CD4-positive, alpha-beta T cell treated with Interleukin-1 beta for 1 hour (primary cell): ENCODE results near the gene MYO1D.
A peak's percentile ranks its signal among the peaks of the same experiment; 100 is the strongest.
"Not testable (repeated sequence)": the region's sequence is repeated elsewhere in the genome, so short reads cannot be mapped to it uniquely, and the experiment has no call there.

Source experiments
- DNase-seq, 2 donors: peaks; one replicate each; pipeline ENCODE4 v3.0.0-alpha.2; 2020 to 2022

MYO1D gene

DNA sequence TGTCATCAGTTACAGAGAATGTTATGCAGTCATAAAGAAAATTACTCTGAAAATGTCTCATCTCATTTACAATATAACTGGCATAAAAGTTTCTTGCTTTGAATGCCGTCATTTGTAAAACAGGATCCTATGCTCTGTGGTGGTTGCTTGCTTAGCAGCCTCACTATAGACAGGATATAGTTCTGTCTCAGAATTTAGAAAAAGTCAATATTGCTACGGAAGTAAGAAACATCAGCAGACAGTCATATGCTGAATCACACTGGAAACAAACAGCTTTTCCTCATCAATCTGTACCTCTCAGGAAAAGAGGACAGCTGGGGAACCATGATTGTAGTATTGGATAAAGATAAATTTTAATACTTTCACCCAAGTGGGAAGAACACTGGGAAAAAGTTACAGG lies 105.5 kb downstream of the MYO1D start:
- no peak for DNase-seq

DNA sequence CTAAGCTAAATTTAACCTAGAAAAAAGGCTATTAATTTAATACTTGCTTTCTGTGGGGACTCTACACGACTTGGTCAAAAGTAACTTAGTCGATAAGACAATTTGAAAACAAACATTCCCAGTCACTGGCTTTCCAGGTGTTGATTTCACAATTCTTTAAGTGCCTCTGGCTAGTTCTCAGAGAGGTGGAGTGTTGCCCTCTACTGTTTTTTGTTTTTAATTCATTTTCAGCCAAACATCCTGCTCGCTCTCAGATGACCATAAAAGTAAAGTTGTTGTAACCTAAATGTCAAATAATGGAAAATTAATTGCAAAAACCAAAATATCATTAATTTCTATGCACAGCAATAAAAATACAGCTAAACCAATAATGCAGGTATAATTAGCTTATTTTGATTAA lies 107.1 kb downstream of the MYO1D start:
- DNase-seq, result no peak

DNA sequence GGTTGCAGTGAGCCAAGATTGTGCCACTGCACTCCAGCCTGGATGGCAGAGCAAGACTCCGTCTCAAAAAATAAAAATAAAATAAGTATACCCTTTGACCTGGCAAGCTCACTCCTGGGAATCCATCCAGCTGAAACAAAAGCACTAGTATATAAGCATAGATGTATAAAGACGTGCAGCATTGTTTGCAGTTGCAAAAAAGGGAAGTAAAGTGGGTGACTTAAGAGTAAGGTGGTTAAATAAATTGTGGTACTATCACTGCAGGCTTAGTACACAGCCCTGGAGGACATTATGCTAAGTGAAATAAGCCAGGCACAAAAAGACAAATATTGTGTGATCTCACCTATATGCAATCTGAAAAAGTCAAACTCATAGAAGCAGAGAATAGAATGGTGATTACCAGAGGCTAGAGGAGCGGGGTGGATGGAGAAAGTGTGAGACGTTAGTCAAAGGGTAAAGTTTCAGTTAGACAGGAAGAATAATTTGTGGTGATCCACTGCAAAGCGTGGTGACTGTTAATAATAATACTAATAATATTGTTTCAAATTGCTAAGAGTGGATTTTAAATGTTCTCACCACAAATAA lies 113.0 kb downstream of the MYO1D start:
- DNase-seq, result no peak

DNA sequence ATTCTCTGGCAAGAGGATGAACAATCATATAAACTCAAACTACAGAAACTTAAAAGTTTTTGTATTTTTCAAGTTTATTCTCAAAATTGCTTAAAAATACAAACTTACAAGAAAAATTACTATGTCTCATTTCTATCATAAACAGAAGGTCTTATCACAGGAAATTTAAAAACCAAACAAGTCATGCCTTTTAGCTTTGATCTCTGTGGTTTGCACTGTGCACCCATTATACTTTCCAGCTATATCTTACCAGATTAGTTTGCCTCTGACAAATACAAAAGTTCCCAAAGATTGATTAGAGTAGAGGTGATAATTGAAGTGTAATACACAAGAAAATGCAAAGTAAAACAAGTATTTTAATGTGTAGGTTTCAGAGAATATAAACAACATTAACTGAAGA lies 117.4 kb downstream of the MYO1D start:
- DNase-seq, result no peak

DNA sequence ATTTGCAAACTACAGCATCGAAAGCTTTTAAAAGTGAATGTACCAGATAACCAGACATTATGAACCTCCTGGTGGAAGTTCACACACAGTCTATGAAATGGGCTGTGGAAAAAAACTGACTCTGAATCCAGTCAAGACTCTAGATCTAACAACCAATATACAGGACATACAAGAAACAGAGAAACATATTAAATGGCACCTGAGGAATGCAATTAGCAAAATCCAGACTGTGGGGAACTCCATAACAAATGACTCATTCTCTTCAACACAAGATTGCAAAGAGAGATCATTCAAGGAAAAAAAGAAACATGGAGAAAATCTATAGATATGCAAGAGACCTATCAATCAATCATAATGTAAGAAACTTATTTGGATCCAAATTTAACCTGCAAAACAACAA lies 119.0 kb downstream of the MYO1D start:
- DNase-seq, result no peak

DNA sequence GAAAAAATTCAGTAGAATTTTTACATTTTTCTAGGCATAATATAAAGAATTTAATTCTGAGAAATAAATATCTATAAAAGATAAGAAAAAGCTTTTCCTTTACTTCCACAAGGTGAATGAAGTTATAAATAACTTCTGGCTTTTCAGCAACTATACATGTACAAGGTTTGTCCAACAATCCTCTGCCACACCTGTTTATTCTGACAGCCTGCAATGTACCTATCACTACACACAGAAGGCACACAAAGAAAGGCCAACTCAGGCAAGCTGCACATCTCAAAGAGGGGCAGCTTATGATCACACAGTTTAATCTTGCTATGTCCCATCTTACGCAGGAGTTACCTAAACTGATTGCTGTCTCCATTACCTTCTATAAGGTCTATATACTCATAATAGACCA lies 120.2 kb downstream of the MYO1D start:
- no peak for DNase-seq

DNA sequence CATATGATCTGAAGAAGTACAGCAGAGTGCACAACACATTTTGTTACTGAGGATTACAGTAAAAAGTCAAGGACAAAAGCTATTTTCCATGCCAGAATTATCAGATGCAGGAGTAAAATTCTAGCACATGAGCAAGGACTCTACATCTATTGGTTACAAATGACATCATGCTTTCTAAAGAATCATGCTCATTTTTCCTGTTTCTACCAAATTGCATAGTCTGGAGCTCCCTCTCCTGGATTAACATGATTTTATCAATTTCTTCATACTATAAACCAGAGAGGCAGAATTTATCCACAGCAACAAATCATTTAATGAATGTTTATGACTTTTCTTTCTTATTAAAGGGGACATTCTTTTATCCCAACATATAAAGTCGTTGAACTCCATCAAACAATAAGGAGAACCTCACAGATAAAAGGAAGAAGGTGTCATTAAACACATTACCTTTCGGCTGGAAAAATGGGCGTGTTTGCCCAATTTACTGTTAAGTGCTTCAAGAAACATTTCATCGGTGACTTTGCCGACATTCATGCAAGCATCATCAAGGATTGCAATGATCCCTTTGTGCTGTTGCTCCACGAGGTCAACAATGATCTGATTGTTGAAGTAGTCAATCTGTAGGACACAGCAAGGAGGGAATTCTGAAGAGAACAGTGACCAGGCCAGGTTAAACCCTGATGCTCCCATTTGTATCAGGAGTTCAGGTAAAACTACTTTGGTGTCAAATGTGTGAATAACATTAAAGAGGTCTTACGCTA lies 121.7 kb downstream of the MYO1D start:
- peak in 1 of 2 donors; percentile 60 for DNase-seq

DNA sequence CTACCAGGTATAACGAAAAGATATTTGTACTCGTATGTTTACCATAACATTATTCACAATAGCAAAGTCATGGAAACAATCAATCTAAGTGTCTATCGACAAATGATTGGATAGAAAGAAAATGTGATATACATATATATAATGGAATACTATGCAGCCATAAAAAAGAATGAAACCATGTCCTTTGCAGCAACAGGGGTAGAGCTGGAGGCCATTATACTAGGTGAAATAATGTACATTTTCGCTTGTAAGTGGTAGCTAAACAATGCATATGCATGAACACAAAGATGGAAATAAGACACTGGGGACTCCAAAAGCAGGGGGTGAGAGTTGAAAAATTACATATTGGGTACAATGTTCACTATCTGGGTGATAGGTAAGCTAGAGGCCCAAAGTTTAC lies 124.0 kb downstream of the MYO1D start:
- no peak for DNase-seq

DNA sequence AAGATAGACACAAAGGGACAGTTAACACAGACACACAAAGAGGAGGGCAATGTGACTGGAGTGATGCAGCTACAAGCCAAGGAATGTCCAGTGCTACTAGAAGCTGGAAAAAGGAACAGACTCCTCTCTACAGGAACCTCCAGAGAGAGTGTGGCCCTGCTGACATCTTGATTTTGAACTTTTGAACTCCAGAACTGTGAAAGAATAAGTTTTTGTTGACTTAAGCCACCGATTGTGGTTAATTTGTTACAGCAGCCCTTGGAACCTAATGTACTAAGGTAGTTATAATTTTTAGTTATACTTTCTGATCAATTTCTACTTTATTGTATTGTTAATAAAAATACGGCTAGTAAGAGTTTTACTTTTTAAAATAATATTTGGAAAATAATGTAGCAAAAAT lies 129.1 kb downstream of the MYO1D start:
- DNase-seq, result no peak

DNA sequence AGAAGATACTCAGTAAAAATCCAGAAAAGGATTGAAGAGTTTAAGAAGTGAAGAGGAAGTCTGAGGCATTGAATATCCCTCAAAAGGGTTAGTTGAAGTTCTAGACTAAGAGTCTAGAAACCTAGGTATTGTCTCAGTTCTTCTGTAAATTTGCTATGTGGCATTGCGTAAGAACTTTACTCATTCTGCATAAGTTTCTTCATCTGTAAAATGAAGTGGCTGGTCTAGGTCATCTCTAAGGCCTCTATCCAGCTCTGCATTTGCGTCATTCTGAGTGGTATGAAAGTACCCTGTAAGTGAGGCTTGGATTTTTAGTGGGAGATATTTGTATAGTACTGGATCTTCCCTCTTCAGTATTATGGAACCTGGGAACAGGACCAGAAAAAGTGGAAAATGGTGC lies 130.2 kb downstream of the MYO1D start:
- no peak for DNase-seq

DNA sequence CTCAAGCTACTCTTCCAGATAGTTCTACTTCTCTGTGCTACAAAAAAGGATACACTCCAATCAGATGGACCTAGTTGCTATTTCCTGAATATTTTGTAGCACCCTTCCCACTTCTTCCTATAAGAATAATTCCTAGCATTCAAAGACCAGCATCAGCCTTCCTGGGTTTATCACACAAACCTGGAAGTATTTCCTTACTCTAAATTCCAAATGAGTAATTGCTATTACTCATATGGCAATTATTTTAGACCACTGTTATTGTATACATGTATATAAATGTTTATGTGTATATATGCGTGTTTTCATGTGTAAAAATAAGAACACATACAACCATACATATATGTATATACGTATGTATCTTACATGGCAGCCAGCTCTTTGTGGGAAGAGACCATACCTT lies 130.6 kb downstream of the MYO1D start:
- DNase-seq, result no peak

DNA sequence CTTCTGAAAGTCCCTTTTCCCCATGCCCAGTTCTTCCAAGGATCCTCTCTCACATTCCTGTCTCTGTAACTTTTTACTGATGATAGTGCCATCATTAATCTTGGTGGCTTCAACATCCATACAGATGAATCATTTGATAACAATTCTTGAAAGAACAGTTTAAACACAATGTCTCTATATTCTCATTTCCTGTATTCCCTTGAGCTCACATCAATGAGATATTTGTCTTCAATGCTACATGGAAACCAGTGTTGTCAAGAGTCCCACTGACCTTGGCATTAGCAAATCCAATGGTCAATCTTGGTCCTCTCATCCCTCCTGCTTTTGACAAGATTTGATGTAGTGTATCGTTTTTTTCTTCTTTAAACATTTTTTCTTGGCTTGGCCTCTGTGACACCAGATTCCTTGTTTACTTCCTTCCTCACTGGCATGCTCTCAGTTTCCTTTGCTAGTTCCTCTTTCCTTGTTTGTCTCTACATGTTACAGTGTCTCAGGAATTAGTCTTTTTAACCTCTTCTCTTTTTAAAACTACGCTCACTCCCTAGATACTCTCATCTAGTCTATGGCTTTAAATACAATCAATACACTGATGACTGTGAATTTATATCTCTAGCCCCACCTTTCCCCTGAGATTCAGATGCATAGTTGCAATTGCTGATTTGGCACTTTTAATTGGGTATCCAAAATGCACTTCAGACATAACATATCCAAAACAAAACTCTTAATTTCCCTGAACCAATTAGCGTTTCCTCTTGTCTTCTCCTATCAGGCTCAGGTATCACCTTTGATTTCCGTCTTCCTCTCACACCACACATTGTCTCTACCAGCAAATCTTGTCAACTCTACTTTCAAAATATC lies 134.0 kb downstream of the MYO1D start:
- DNase-seq, result no peak

DNA sequence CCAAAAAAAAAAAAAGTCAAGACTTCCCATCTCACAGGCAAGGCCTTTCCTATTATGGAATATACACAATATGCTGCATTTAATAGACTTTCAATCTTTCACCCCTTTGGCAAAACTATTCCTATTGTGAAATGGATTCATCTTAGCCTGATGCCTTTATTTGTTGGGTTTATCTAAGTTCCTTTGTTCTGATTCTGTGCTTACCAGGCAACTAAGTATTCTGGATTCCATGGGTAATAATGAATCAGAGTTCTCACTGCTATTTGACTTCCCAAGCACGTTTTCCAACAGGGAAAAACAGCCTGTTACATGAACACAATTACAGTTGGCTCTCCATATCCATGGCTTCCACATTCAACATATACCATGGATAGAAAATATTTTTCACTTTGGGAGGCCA lies 135.5 kb downstream of the MYO1D start:
- no peak for DNase-seq

DNA sequence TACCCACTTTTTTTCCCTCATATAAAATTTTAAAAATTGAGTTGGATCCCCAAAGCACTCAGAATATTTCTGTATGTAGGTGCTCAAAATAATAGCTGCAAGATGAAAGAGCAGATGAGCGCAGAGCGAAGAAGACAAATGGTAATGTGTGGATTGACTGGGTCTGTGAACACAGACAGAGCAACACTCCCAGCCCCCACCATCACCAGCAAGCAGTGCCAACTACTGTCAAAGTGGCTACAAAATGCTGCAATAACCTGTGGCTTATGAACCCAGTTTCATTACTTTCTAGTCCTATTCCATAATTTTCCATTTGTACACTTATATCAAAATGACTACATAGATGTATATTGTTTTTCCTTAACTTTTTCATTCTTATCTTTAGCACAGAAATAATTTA lies 137.2 kb downstream of the MYO1D start:
- no peak for DNase-seq

DNA sequence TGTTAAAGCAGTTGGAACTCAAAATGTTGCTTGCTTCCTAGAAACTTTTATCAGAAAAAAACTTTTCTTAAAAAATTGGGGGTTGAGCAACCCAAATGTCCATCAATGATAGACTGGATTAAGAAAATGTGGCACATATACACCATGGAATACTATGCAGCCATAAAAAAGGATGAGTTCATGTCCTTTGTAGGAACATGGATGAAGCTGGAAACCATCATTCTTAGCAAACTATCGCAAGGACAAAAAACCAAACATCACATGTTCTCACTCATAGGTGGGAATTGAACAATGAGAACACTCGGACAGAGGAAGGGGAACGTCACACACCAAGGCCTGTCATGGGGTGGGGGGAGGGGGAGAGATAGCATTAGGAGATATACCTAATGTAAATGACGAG lies 137.8 kb downstream of the MYO1D start:
- not testable (repeated sequence) for DNase-seq

DNA sequence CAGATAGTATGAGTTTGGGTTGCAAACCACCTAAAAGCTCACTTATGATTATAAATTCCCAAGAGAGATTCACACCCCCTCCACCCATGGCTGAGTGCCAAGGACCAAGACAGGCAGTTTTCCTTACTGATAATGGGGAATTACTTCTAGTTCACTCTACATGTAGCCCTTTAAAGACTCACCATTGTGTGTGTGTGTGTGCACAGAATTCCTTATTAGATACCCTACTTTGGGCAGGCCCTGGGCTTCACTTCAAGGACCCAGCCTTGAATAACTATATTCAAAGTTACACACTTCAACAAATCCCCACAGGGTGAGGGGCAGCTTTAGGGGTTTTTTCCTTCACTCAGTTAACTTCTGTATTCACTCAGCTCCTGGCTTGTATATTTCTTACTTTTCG lies 143.5 kb downstream of the MYO1D start:
- no peak for DNase-seq

DNA sequence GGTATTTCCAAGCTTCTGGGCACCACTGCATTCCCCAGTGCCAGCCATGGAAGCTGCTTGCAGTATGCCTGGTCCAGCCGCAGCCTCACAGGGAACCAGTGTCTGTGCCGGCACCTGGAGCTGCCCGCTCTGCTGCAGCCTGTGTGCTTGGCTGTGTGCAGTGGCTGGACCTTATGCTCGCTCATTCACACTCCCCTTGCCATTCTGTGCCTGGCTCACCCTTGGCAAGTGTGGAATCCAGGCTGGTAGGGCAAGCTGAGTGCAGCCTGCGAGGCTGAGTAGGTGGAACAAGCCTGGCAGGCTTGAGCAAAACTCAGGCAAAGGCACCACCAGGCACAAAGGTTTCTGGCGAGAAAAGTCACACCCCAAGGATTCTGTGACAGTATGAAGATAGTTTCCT lies 144.0 kb downstream of the MYO1D start:
- DNase-seq, result no peak

DNA sequence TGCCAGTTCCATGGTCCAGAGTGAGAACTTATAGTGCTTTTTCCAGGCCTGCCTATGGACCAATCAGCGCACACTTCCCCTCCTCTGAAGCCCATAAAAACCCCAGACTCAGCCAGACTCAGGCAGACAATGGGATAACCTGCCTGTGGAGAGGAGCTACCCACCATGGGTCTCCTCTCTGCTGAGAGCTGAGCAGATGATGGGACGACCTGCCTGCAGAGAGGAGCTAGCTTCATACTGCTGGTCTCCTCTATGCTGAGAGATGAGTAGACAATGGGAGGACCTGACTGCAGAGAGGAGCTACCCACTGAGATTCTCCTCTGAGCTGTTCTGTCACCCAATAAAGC lies 144.7 kb downstream of the MYO1D start:
- no peak for DNase-seq

DNA sequence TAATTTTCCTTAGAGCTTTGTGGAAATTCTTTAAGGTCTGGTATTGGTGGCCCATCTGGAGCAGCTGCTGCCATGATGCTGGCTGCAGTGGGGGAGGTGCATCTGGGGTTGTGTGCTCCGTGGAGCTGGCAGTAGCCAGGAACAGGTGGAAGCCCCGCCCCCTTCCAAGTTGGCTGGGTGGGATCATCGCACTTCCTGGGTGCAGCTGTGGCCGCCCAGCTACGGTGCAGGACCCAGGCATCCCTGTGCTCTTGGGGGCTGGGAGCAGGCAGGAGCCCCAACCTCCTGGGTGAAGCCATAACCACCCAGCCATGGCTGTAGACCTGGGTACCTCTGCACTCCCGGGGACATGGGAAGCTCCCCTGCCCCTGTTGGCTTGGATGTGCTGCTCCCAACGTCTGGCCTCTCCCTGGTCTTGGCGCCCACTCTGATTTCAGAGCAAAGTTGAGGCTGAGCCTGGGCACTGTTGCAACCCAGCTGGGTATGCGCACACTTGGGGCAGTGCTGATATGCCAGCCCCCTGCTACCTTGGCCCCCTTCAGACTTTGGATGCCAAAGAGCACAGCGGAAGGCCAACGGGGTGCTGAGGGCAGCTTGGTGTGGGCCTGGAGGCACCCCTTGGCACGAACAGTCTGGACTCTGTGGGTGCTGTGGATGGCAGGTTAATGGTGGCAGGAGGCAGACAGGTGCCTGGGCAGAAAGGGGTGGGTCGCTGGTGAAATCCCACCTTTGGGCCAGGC lies 145.2 kb downstream of the MYO1D start:
- DNase-seq, result no peak

DNA sequence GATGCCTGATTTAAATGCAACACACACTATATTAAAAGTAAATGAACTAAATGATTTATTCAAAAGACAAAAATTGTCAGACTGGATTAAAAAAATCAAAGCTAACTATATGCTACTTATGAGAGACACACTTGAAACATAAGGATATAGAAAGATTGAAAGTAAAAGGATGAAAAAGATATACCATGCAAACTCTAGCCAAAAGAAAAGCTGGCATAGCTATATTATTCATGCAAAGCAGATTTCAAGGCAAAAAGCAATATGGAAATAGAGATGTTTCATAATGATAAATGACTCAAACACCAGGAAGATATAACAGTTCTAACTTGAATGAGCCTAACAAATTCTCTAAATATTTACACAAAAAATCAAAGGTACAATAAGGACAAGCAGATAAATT lies 149.2 kb downstream of the MYO1D start:
- DNase-seq, result no peak

DNA sequence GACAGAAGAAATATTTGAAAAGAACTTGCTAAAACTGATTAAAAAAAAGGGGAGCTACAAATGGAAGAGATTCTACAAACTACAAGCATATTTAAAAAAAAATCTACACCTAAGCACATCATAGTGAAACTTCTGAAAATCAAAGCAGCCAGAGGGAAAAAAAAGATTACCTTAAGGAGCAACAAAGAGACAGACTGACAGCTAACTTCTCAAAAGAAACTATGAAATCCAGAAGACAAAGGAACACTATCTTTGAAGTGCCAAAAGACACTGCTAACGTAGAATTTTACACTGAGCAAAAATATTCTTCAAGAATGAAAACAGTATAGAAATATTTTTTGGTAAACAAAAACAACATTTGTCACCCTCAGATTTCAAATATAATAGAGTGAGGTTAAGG lies 151.2 kb downstream of the MYO1D start:
- DNase-seq, result no peak

DNA sequence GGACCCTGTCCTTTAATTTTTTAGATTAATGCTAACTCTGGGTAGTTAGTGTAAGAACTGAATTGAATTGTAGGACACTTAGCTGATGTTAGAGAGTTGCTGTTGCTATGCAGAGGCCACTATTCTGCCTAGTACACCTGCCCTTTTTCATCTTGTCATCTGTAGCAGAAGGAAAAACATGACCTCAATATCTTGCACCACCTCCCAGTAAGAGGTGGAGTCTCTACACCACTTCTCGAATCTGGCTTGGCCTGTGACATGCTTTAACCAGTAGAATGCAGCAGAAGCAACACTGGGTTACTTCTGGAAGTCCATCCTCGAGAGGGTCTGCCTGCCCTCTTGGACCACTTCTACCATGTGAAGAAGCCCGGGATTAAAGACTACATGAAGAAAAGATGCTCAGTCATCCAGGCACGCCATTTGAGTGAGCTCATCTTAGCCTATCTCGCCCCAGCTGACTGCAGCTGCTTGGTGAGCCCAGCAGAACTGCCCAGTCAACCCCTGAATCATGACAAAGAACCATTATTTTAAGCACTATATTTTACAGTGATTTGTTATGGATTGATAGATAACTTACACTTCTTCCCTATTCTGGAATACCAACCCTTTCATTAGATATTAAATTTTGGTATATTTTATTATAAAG lies 153.5 kb downstream of the MYO1D start:
- no peak for DNase-seq

DNA sequence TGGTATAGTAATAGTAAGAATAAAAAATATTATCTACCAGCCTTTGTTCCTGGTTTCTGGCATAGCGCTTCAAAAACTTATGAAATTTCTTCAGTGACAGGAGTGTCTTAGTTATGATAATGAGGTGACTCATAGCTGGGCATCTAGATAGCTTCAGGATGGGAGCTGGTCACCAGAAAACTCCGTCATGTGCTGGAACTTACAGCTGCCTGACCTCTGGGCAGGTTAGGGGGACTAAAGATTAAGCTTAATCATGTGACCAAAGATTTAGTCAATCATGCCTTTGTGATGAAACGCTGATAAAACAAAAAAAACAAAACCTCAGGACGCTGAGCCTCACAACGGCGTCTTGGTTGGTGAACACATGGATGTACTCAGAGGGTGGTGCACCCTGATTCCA lies 154.2 kb downstream of the MYO1D start:
- no peak for DNase-seq
